ENCODE measurements around the gene LIPH. TPM values are rescaled to one million over a fixed set of nuclear protein-coding genes. Genes with fewer than 3 reads are reported as not detected.
"Not testable (repeated sequence)": the region's sequence is repeated elsewhere in the genome, so short reads cannot be mapped to it uniquely, and the experiment has no call there.

LIPH gene
- total RNA-seq, 1 donor from 2014 or later: 0.07 TPM

DNA sequence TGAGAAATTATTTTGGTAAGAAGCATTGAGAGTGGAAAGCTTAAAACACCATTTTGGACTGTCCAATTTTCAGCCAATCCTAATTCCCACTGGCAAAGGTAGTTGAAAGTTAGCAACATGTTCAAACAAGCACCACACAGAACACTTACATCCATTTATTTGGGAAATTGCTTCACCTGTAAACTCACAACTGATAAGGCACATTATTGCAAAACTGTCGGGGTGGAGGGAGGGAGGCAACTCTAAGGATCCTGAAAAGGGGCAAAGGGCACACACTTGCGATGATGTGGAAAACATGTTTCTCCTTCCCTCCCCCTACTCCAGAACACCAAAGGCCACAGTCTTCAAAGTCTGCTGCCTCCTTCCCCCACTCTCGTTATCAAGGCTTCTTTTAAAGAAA lies 62.9 kb downstream of the LIPH start:
- DNase-seq (ENCODE audit: low read depth, low spot score): no peak

DNA sequence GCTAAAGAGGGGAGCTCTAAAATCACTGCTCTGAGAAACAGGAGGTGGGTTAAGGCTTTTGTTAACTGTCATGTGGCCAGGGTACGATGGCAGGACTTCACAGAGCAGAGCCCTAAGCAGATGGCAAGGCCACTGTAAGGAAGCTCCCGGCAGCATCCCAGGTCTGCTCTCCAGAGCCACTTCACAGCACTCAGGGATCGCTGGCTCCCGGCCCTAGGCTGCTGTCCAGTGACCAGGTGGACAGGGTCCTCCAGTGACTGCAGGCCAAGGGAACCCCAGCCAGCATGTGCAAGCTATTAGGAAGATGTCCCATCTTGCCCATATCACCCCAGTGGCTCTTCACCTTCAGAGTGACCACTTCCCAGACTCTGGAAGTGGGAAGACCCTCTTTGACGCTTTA lies 63.9 kb downstream of the LIPH start:
- DNase-seq (ENCODE audit: low read depth, low spot score): no peak

DNA sequence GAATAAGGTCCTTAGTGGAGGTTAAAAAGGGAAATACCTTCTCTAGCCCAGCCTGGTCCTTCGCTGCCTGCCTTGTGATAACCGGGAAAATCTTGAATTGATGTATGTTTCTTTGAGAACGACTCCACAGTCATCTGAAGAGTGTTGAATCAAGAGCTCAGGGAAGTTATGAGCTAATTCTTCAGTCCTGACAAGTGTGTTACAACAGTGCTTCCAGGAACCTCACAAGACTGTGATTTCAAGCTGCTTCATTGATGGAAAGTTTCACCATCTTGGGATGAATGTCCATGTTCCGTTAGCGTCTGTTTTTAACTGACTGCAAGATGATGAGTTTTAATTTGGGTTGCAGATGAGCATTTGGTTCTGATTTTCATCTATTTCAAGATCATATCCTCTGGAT lies 66.0 kb downstream of the LIPH start:
- DNase-seq (ENCODE audit: low read depth, low spot score): no peak

DNA sequence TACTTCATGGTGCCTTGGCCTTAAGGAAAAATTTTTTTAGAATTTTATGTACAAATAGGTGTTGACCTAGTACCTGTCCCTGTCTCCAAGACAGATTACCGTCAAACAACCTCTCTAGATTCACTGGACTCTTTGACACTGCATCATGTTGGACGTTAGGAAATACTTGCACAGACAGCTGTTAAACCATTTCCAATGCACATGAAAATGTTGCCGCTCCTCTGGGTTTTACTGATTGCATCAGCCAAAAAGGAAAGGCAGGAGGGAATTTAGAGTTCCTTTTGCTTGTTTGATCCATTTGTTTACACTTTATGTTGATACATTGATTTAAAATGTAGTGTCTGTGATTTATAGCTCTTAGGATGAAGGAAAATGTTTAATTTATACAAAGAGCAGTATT lies 68.1 kb downstream of the LIPH start:
- DNase-seq (ENCODE audit: low read depth, low spot score): no peak

DNA sequence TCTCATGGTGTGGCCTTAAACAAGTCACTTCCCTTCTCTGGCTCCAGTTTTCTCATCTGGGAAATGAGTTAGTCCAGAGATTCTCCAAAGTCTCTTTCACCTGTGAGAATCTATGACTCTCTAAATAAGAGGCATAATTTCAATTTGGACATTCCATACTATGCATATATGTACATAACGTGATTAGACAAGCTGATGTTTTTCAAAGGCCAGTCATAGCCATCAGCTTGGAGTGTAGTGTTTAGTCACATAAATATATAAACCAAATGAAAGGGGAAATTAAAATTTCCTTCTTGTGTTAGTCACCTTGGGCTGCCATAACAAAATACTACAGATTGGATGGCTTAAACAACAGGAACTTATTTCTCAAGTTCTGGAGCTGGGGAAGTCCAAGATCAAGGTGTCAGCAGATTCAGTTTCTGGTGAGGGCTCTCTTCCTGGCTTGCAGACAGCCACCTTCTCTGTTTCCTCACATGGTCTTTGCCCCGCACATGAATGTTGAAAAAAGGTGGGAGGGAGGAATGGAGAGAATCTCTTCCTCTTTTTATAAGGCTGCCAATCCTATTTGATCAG lies 72.9 kb downstream of the LIPH start:
- DNase-seq (ENCODE audit: low read depth, low spot score): no peak

DNA sequence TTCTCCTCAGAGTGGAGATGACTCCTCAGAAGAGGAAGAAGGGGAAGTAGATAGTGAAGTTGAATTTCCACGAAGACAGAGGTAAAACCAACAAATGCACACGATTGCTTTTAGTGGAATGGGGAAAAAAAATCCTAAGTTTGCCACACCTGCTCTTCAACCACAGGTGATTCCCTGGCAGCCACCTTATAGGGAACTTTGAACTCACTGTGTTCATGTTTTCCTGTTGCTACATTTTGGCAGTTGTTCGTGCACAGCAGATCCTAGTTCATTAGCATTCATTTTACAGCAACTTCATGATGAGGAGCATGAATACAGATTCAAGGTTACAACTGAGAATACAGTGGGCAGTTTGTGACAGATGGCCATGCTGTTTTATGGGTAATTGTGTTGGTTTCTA lies 75.1 kb downstream of the LIPH start:
- DNase-seq (ENCODE audit: low read depth, low spot score): no peak

DNA sequence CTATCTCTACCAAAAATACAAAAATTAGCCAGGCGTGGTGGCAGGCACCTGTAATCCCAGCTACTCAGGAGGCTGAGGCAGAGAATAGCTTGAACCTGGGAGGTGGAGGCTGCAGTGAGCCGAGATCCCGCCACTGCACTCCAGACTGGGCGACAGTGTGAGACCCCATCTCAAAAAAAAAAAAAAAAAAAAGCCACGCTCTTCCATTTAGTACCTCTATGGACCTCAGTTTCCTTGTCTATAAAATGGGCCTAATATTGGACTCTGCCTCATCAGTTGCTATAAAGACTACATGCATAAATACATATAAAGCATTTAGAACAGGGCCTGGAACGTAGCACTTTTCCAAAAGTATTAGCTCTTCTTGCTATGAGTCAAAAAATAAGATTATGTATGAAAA lies 77.5 kb downstream of the LIPH start:
- DNase-seq (ENCODE audit: low read depth, low spot score): not testable (repeated sequence)

DNA sequence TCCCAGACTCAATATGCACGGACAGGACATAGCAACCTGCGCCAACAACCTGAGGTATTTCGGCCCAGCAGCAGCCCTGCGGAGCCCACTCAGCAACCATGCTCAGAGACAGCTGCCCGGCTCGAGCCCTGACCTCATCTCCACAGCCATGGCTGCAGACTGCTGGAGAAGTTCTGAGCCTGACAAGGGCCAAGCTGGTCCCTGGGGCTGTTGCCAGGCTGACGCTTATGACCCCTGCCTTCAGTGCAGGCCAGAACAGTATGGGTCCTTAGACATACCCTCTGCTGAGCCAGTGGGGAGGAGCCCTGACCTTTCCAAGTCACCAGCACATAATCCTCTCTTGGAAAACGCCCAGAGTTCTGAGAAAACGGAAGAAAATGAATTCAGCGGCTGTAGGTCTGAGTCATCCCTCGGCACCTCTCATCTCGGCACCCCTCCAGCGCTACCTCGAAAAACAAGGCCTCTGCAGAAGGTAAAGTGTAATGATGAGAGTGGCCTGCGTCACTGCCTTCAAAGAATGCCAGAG lies 79.0 kb downstream of the LIPH start:
- DNase-seq (ENCODE audit: low read depth, low spot score): no peak

DNA sequence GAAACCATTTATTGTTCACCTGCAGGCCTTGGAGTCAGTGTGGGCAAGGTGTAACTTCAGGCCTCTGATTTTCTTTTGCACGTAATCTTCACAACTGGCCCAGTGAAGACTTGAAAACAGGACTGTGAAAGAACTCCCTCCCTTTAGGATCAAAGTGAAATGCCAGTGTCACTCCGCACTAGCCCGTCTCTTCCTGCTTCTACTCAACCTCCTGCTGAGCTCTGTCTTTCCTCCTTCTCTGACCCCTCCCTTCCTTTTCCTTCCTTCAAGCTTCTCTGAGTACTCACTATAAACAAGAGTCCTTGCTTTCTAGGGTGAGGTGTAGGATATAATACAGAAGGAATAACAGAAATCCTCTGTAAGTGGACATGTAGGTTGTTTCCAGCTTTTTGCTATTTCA lies 82.1 kb downstream of the LIPH start:
- no peak for DNase-seq (ENCODE audit: low read depth, low spot score)

DNA sequence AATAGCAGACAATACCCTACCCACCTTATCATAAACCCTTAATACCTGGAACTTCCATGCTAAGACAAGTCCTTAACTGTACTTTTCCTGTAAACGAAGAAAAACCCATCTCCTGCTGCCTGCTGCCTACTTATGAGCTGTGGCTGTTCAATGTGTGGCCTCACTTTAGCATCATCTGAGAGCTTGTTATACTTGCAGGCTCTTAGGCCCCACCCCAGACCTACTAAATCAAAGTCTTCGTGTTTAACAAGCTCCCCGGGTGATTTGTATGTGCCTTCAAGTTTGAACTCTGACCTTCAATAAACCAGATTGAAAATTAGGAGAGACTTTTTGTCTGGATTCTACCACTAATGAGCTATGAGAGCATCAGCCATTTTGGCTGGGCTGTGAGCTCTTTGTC lies 82.8 kb downstream of the LIPH start:
- DNase-seq (ENCODE audit: low read depth, low spot score): no peak

DNA sequence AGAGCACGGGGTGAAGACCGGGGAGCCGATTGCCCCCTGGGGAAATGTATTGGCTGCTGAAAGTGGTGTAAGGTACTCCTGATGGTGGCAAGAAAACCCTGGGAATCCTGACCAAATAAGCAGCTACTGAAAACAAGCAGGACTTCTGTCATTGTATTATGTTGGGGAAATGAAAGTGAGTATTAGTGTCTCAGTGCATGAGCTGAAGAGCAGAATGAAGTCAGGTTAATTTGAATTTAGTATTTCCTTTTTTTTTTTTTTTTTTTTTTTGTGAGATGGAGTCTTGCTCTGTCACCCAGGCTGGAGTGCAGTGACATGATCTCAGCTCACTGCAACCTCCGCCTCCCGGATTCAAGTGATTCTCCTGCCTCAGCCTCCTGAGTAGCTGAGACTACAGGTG lies 86.3 kb downstream of the LIPH start:
- DNase-seq (ENCODE audit: low read depth, low spot score): not testable (repeated sequence)

DNA sequence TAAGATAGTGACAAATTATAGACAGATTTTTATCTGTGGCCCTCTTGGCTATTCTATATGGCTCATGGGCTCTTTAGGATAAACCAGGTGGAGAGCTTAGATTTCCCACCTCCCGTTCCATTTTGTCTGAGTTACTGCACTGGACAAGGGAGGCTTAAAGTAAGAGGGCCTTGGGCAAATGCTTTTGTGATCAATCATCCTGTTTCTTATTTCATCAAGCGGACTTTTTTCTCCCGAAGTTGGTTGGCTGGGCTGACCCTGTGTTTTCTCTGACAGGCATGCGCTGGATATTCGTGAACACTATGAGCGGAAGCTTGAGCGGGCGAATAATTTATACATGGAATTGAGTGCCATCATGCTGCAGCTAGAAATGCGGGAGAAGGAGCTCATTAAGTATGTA lies 86.9 kb downstream of the LIPH start:
- DNase-seq (ENCODE audit: low read depth, low spot score): no peak

DNA sequence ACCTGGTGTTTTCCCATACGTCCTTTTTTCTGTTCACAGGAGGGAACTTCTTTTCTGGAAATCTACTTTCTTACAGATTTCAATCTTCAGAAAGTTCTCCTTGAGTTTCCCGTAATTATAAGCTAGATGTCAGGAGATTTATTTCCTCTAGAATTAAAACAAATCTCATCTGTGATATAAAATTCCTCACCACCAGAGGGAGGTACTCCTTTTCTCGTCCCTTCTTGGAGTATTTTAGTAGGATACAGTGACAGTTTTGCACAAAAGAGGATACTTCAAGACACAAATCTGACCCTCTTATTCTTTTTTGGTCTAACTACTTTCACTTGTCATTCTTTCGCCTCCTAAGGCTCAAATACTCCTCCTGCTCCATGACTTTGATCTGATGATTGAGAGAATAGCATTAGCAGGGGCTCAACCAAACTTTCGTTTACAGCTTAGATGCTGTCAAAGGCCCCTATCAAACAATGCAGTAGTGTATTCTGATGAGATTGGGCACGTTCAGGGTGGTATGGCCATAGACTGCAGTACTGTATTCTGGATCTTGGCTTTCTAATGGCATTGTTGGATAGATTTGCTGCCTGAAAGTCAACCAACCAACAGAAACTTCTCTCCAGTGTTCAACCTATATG lies 91.6 kb downstream of the LIPH start:
- DNase-seq (ENCODE audit: low read depth, low spot score): no peak

DNA sequence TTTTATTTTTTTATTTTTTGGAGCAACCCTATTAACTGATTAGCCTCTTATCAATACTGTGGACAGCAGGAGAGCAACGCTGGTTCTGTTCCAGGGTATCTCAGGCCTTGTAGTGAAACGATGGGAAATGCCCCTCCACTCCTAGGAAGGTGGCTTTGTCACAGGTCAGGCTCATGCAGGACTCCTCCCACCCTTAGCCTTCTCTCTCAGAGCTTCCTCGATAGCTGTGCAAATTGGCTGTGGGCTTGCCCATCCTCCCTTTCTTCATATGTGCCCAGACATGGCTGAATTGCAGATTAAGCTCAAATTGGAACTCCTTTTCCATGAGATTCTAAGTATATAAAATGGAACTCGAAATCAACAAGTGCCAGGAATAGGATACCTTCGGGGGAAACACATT lies 92.1 kb downstream of the LIPH start:
- DNase-seq (ENCODE audit: low read depth, low spot score): no peak

DNA sequence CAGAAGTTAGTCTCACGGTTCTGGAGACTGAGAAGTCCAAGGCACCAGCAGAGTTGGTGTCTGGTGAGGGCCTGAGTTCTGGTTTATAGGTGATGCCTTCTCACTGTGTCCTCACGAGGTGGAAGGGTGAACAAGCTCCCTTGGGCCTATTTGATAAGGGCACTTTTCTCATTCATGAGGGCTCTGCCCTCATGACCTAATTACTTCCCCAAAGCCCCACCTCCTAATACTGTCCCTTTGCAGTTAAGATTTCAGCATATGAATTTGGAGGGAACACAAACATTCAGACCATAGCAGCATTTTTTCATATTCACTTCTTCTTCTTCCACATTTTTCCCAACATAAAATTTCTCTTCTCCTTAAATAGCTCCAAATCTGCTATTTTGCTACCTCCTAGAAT lies 95.0 kb downstream of the LIPH start:
- DNase-seq (ENCODE audit: low read depth, low spot score): no peak

Other genes with a start within 250 kb of the LIPH start
- 17.3 and 17.5 TPM in 2 replicates for gene MAP3K13, start 189.5 kb downstream of the LIPH start, total RNA-seq
- gene TMEM41A, start 53.6 kb downstream of the LIPH start, total RNA-seq: 11.6 and 12.7 TPM in 2 replicates
- gene SENP2, start 33.7 kb upstream of the LIPH start, total RNA-seq: 35.7 and 37.3 TPM in 2 replicates